HCT116 (cell line): ENCODE measurements around the gene KRTAP10-7.

Experiments used
- CEBPB ChIP-seq: IDR thresholded peaks from 2 replicates; pipeline ENCODE4 v1.6.1; 2012; ENCODE audit warnings: low read depth
- CTCF ChIP-seq, 3 experiments: fragments of 200-600 bp in 1 of 3; sonication (generic) in 1 of 3; IDR thresholded peaks in 2 of 3; conservative IDR thresholded peaks in 1 of 3; 2 replicates each; pipeline ENCODE4 v1.5.1; 2012 to 2017; ENCODE audit warnings: low read depth in 2 of 3, low read length in 2 of 3, antibody characterized with exemption in 1 of 3, borderline replicate concordance in 1 of 3, control low read depth in 1 of 3, mild to moderate bottlenecking in 1 of 3, mixed read lengths in 1 of 3, mixed run types in 1 of 3, moderate library complexity in 1 of 3; ENCODE audit not compliant: insufficient read depth in 1 of 3
- EZH2 ChIP-seq: fragments of 200-600 bp; sonication (generic); IDR thresholded peaks from 2 replicates; pipeline ENCODE4 v1.6.1; 2017; ENCODE audit warnings: antibody characterized with exemption, mixed run types
- REST ChIP-seq: IDR thresholded peaks from 2 replicates; pipeline ENCODE4 v1.6.1; 2012; ENCODE audit warnings: low read depth

- no peak for TF ChIP-seq CTCF (IDR thresholded peaks at IDR 0.05 in 2 of 3, conservative IDR thresholded peaks at IDR 0.05 in 1 of 3; ENCODE audit: borderline replicate concordance in 1 of 3, insufficient read depth in 1 of 3, low read depth in 2 of 3, low read length in 2 of 3)
- TF ChIP-seq REST: no peak
- TF ChIP-seq EZH2: no peak
- no peak for TF ChIP-seq CEBPB
Measured at GRCh38 chr21:44602463-44602850, 2.1 kb downstream of the KRTAP10-7 start.
